Ascending aorta (tissue), 2 donors: ENCODE results near the gene RHBDL3. TPM values are rescaled to one million over a fixed set of nuclear protein-coding genes. Genes with fewer than 3 reads are reported as not detected.

ENCODE experiments used
- DNase-seq, 2 donors: peaks; one replicate each; pipeline ENCODE4 v3.0.0-alpha.2; 2019; ENCODE audit warnings: low spot score in 2 of 2
- H3K27ac ChIP-seq, 2 donors: fragments of 200-600 bp; sonication (generic); one replicate each; pipeline ENCODE4 v1.5.1; 2016 to 2017; ENCODE audit warnings: mild to moderate bottlenecking in 1 of 2
- H3K27me3 ChIP-seq: fragments of 200-600 bp; sonication (generic); one replicate; pipeline ENCODE4 v1.5.1; 2017
- H3K36me3 ChIP-seq, 2 donors: fragments of 200-600 bp; sonication (generic); one replicate each; pipeline ENCODE4 v1.5.1; 2016
- H3K4me1 ChIP-seq, 2 donors: fragments of 200-600 bp; sonication (generic); one replicate each; pipeline ENCODE4 v1.5.1; 2016 to 2017; ENCODE audit warnings: mild to moderate bottlenecking in 1 of 2
- H3K4me3 ChIP-seq, 2 donors: fragments of 200-600 bp; sonication (generic); one replicate each; pipeline ENCODE4 v1.5.1; 2016 to 2017; ENCODE audit warnings: mild to moderate bottlenecking in 1 of 2
- H3K9me3 ChIP-seq, 2 donors: fragments of 200-600 bp; sonication (generic); one replicate each; pipeline ENCODE4 v1.5.1; 2016
- intact Hi-C: fragments of 100-400 bp; cut with DNase I; formaldehyde crosslinking; loops from one replicate; pipeline ENCODE4 v1.15.1; 2023
- total RNA-seq: library from RNA; depleted of rRNA; stranded (reverse); fragments of >200 nt; gene quantifications from one replicate; pipeline ENCODE4 v1.1.0, GENCODE V29; 2016
- TF ChIP-seq, protein P1 (sequence below), 3 experiments: fragments of 200-600 bp in 2 of 3; fragments of 450-650 bp in 1 of 3; sonication (generic) in 2 of 3; IDR thresholded peaks; one replicate each; pipeline ENCODE4 v1.5.1; 2016 to 2019; ENCODE audit warnings: antibody characterized with exemption in 3 of 3, mild to moderate bottlenecking in 1 of 3, moderate library complexity in 1 of 3

RHBDL3 gene
- total RNA-seq, 1 donor from 2014 or later: not detected

DNA sequence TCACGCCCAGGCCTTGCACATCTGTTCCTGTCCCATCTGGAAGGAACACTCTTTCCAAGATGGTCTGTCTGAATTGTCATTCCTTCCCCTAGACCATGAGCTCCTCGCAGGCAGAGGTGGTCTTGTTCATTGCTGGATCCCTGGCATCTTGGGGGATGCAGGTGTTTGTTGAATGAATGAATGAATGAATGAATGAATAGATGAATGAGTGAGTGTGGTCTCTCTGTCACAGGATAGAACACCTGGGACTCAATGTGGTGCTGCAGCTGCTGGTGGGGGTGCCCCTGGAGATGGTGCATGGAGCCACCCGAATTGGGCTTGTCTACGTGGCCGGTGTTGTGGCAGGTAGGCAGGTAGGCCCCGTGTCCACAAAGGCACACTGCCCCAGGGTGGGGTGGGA, 32.2 kb downstream of the RHBDL3 start:
- no peak for DNase-seq
- intact Hi-C loops: no loop called here
- H3K4me1 ChIP-seq: no peaks in the 10 kb centered on the region
- no peak overlapping the region for H3K27ac ChIP-seq
- no peak overlapping the region for H3K4me3 ChIP-seq
- H3K9me3 ChIP-seq: no peaks in the 10 kb centered on the region
- no peaks in the 10 kb centered on the region for H3K36me3 ChIP-seq
- TF ChIP-seq, protein P1, sequence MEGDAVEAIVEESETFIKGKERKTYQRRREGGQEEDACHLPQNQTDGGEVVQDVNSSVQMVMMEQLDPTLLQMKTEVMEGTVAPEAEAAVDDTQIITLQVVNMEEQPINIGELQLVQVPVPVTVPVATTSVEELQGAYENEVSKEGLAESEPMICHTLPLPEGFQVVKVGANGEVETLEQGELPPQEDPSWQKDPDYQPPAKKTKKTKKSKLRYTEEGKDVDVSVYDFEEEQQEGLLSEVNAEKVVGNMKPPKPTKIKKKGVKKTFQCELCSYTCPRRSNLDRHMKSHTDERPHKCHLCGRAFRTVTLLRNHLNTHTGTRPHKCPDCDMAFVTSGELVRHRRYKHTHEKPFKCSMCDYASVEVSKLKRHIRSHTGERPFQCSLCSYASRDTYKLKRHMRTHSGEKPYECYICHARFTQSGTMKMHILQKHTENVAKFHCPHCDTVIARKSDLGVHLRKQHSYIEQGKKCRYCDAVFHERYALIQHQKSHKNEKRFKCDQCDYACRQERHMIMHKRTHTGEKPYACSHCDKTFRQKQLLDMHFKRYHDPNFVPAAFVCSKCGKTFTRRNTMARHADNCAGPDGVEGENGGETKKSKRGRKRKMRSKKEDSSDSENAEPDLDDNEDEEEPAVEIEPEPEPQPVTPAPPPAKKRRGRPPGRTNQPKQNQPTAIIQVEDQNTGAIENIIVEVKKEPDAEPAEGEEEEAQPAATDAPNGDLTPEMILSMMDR (IDR thresholded peaks at IDR 0.05): no peak
- no peaks in the 10 kb centered on the region for H3K27me3 ChIP-seq

DNA sequence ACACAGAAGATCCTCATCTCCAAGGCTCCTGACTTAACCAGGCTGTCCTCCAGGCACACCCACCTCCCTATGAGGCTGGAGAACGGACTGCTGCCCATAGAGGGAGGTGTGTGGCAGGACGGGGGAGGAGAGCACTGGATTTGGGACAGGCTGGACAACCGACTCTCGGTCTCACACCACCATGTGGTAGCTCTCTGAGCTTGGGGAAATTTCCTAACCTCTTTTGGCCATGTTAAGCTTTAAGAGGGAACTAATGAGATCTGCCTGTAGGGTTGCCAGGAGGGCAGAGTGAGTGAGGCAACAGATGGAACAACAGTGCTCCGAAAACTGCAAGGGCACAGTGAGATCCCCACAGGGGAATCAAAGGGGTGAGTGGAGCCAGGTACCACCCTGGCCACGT, 32.7 kb downstream of the RHBDL3 start:
- H3K36me3 ChIP-seq: no peaks in the 10 kb centered on the region
- no peaks in the 10 kb centered on the region for H3K4me1 ChIP-seq
- TF ChIP-seq, protein P1 (IDR thresholded peaks at IDR 0.05): no peak

DNA sequence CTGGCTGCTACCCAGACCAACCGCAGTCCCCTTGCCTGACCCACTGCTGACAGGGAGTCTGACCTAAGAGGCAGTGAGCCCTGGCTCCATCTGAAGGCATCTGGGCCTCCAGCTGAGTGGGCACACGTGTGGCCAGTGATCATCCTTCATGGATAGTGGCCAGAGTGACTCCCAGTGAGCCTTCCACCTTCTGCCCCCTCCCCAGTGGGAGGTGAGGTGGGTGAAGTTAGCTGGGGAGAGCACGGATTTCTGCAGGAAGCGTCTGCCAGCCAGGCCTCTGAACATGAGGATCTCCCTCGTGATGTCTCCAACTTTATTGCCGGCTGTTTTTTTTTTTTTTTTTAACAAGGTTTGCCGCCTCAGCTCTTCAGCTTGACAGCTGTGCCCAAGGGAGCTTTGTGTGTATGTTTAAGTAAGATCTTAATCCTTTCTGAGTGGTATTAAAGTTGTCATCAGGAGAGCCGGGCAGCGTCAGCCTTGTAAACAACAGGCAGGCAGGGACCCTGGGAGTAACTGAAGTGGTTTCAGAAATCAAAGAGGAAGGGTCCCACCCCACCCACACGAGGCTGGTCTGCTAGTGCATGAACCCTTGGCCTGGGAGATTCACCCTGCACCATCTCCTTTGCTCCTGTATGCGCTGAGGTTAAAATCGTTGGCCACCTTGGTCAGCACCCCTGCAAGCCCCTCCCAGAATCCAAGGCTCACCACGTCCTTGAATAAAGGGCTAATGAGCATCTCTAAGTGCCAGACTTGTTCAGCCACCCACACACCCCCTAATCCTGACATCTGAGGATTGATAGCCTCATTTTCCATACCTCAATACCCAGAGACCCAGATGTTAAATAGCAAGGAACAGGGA, 33.3 kb downstream of the RHBDL3 start:
- H3K36me3 ChIP-seq: no peaks in the 10 kb centered on the region
- TF ChIP-seq, protein P1 (IDR thresholded peaks at IDR 0.05): no peak
- H3K4me3 ChIP-seq: no peak overlapping the region
- no peak for DNase-seq
- H3K4me1 ChIP-seq: no peaks in the 10 kb centered on the region
- H3K9me3 ChIP-seq: no peaks in the 10 kb centered on the region
- no peak overlapping the region for H3K27ac ChIP-seq
- intact Hi-C loops: no loop called here
- H3K27me3 ChIP-seq: no peaks in the 10 kb centered on the region

More for the DNA sequence above, 32.7 kb downstream of the RHBDL3 start:
- DNase-seq: no peak
- Histone ChIP-seq H3K27me3 (no peaks in the 10 kb centered on the region), H3K4me3 (no peak overlapping the region), H3K9me3 (no peaks in the 10 kb centered on the region), H3K27ac (no peak overlapping the region)
- intact Hi-C loops: no loop called here

DNA sequence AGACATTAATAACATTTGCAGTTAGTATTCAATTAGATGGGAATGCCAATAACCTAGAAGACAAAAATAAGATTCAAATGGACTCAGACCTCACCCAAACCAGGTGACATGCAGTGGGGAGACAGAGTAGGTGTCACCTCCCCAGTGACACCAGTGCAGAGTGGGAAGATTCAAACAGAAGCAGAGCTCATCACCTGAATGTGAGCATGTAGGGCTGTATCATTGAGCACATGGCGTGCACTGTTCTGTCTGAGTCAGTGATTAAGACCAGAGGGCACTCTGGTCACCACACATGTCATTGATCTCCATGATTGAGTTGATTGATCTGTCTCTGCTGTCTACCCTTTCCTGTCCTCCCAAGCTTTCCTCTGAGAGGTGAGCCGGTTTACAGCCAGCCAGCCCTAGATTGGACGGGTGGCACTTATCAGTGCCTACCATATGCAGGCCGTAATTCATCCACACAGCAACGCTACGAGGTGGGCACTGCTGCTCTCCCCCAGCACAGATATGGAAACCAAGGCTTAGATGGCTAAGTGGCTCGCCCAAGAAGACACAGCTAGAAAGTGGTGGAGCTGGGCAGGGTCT, 34.0 kb downstream of the RHBDL3 start:
- Histone ChIP-seq H3K27ac (no peak overlapping the region), H3K36me3 (no peaks in the 10 kb centered on the region), H3K4me3 (no peak overlapping the region), H3K4me1 (no peaks in the 10 kb centered on the region), H3K27me3 (no peaks in the 10 kb centered on the region), H3K9me3 (no peaks in the 10 kb centered on the region)
- TF ChIP-seq, protein P1 (IDR thresholded peaks at IDR 0.05): no peak
- intact Hi-C loops: no loop called here
- DNase-seq: no peak

DNA sequence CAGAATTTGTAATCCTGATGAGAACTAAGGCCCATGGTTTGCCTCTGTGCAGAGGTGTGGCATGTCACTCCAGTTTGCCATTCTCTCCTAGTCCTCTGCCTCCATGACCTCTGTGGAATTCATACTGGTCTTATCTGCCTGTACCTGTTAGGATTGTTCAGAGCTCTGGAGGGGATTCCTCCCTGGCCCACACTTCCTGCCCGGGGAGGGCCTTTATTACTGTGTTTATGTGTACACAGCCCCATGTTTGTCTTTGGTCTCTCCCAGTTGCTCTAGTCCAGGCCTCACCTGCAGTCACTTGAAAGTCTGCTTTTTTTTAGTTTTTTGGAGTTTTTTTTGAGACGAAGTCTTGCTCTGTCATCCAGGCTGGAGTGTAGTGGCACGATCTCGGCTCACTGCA, 36.4 kb downstream of the RHBDL3 start:
- intact Hi-C loops: no loop called here
- Histone ChIP-seq H3K27me3 (no peaks in the 10 kb centered on the region), H3K4me3 (no peak overlapping the region), H3K27ac (no peak overlapping the region), H3K36me3 (no peaks in the 10 kb centered on the region), H3K4me1 (no peaks in the 10 kb centered on the region), H3K9me3 (no peaks in the 10 kb centered on the region)
- TF ChIP-seq, protein P1 (IDR thresholded peaks at IDR 0.05): no peak
- no peak for DNase-seq
